GM19238 (cell line): ENCODE measurements around the gene POU4F1.

ENCODE experiments used
- DNase-seq: peaks from one replicate; pipeline ENCODE4 v3.0.0; 2011; ENCODE audit warnings: low spot score; ENCODE audit not compliant: insufficient read length

Gene POU4F1

DNA sequence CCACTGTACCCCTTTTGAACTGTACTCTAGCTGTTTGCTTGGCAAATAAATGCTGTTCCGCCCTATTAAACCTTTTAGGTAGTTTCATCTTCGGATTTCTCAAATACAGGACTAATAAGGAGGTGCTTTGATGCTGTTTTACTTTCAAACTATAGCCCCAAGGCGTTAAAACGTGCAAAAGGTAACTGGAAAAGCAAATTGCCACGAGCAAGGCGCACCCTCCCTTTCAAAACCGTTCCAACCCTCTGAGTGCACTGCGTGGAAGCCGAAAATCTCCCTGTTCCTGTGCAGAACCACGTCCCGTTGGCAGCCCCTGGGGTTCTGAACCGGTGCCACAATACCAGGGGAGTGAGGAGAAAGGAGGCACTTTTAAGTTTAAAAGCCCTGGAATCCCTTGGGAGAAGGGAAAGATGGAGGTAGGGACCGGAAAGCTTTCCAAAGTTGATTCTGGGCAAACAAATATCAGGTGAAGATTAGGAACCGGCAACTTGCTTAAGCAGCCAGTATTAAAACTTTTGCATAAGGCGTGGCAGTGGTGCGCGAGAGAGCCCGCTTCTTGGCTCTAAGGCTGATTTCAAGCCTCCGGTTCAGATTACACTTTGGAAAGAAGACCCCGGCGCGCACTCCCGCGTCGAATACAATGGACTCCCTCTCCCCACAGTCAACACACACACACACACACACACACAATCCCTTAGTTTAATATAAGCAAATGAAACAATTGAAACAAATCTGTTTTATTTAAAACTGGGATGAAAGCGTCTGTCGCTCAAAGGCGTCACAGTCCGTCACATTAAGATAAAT lies 9.5 kb downstream of the POU4F1 start:
- no peak for DNase-seq

DNA sequence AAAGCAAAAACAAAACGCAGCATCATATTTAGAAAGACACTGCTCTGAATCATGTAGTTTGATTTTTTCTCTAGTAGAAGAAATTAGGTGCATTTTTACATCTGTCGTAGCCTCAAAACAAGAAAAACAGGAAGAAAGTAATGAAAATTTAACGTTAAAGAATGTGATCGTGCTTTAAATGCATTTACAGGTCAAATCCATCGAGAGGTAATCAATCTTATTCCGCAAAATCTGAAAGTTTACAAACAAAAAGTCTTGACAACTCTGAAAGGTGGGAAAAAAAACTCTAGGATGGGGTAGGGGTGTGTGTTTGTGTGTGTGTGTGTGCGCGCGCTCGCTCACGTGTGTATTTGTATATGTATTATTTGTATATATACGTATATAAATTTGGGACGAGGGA lies 10.2 kb downstream of the POU4F1 start:
- no peak for DNase-seq

GRCh38 chr13:78592584-78592983 lies 10.8 kb downstream of the POU4F1 start:
- DNase-seq, result no peak

DNA sequence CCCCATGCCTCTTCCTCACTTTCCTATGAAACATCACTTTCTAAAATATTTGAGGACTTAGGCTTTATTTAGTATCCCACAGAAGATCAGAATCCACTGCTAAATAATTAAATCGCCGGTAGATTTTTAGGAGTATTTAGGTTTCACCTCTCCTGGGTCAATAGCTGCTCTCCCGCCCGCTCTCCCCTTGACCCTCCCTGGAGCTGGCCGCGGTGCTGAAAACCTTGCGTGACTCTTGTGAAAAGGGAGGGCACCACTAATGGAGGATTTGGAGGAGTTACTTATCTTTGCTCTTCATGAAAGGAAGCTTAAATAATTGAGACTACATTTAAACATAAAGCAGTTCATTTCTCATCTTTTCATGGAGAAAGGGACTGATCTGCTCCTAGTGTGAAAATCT lies 14.1 kb downstream of the POU4F1 start:
- no peak for DNase-seq

- DNase-seq, result no peak
Observed at GRCh38 chr13:78587395-78587794, 16.0 kb downstream of the POU4F1 start.

DNA sequence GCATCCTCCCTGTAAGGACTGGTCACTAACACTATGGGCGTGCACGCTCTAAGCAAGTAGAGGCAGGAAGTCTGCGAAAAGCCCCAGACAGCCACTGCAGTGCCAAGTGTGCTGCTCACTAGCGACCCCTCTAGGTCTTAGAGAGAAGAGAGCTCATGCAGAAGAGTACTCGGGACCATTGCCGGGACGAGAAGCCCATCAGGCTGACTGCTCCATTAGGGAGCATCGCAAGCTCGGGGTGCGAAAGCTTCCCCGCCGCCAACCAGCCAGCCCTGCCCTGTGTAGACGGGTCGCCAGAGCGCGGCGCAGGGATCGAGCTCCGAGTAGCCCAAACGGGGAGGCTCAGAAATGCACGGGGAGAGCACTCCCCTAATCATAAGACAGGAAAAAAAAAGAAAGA lies 16.6 kb downstream of the POU4F1 start:
- no peak for DNase-seq

- no peak for DNase-seq
Observed at GRCh38 chr13:78576261-78576660, 27.1 kb downstream of the POU4F1 start.

- DNase-seq, result no peak
Observed at GRCh38 chr13:78572459-78572858, 30.9 kb downstream of the POU4F1 start.

DNA sequence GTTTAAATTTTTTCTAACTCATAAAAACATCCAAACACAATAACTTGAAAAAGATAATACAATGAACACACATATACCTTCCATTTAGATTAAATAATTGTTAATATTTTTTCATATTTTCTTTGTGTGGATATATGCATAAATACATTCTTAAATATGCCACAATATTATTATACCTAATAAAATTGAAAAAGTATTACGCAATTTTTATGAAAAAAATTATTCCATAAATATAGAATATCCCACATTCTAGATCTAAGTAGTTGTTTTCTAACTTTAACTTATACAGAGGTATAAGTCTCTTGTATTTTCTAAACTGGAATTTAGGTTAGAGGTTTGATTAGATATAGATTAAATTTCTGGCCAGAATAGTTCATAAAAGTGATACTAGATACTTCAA lies 34.3 kb downstream of the POU4F1 start:
- DNase-seq, result no peak

- no peak for DNase-seq
Observed at GRCh38 chr13:78566631-78567030, 36.7 kb downstream of the POU4F1 start.

- no peak for DNase-seq
Observed at GRCh38 chr13:78562237-78562889, 41.0 kb downstream of the POU4F1 start.
